Stimulated activated CD8-positive, alpha-beta memory T cell treated with anti-CD3 and anti-CD28 coated beads, Interleukin-7, amount 100 ng/mL, for 4 hours (primary cell): ENCODE data around the gene EXOC6.

ENCODE experiments used
- DNase-seq, 2 donors: peaks; one replicate each; pipeline ENCODE4 v3.0.0-alpha.2; 2020; ENCODE audit warnings: low read depth in 2 of 2

EXOC6 gene

DNA sequence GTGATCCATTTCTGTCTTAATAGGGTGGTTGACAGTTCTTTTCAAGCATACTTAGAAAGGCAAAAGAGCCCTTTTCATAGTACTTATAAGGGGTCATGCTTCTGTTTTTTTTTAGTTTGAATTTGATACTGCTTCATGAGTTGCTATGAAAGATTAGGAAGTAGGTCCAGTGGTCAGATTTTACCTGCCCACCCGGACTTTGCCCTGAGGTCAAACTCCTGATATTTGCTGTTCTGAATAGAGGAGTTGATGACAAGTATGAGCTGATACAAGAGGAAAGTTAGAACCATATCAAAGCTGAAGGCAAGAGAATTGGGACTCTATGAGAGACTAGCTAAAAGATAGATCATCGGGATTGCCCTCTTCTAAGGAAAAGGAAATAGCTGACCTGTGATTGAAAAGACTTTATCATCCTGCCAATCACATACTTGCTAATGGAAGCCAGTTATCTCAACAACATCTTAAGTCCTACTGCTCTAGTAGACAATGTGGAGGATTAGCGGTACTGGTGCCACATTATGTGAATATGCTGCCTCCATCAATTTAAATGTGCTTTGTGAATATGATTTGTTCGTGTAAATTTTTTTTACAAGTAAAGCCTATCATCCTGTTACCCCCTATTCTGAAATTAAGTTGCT lies 174.8 kb downstream of the EXOC6 start:
- DNase-seq: no peak

DNA sequence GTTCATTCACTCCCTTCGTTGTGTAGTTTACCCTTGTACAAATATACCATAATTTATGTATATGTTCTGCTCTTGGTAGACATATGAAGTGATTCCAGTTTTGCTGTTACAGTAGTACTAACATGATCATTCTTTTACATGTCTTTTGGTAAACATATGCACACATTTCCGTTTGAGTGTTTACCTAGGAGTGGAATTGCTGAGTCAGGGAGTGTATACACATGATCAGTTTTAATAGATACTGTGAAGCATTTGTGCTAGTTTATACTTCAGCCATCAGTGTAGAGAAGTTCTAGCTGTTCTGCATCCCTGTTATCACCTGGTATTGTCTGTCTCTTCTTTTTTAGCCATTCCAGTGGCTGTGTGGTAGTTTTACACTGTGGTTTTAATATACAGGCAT lies 177.8 kb downstream of the EXOC6 start:
- DNase-seq: no peak

DNA sequence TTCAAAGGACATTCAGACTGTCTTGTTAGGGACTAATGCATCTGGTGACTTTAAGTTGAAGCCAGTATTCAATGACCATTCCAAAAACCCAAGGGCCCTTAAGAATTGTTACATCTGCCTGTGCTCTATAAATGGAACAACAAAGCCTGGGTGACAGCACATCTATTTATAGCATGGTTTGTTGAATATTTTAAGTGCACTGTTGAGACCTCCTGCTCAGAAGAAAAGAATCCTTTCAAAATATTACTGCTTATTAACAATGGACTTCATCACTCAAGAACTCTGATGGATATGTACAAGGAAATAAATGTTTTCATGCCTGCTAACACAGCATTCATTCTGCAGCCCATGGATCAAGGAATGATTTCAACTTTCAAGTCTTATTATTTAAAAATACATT lies 179.2 kb downstream of the EXOC6 start:
- no peak for DNase-seq

DNA sequence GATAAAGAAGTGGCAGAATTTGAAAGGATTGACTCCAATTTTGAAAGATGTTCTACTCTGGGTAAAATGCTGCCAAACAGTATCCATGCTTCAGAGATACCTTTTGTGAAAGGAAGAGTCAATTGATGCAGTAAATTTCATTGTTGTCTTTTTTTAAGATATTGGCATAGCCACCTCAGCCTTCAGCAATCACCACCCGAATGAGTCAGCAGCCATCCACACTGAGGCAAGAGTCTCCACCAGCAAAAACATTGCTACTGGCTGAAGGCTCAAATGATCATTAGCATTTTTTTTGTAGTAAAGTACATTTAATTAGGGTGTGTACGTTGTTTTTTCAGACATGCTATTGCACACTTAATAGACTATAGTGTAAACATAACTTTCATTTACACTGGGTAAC lies 180.6 kb downstream of the EXOC6 start:
- no peak for DNase-seq

DNA sequence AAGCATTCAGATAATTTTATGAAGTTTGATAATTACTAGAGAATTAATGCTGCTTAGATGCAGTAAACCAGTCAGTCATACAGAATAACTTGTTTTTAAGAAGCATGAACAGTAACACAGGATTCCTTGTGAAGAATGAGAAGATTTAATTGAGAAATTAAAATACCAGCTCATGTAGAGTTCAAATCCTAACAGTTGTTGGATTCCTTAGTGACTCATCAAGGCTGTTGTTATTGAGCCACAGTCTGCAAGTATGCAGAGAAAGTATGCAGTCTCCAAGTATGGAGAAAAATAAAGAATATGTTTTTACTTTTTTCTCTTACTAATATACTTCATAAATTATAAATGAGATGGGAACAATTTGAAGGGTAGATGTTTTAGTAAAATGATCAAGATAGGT lies 182.1 kb downstream of the EXOC6 start:
- no peak for DNase-seq

DNA sequence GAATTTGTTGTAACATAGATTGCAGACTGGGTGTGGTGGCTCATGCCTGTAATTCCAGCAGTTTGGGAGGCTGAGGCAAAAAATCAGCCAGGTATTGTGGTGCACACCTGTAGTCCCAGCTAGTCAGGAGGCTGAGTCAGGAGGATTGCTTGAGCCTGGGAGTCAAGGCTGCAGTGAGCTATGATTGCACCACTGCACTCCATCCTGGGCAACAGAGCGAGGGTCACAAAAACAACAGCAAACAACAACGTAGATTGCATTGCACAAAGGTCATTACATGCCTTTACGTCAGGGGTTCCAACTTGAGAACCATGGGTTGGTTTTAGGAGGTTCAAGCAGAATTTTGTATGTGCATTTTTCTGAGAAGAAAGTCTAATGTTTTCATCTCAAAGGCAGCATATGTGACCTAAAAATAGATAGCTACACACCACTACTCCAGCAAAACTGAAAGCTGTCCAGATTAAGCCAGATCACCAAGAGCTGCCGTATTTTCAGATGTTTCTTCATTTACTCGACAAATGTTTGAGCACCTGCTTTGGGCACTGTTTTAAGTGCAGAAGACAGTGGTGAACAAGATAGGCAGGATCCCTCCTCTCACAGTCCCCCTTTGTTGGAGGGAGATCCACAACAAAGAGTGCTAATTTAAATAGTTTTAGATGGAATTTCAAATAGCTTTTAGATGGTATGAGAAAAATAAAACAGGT lies 183.9 kb downstream of the EXOC6 start:
- DNase-seq: no peak

DNA sequence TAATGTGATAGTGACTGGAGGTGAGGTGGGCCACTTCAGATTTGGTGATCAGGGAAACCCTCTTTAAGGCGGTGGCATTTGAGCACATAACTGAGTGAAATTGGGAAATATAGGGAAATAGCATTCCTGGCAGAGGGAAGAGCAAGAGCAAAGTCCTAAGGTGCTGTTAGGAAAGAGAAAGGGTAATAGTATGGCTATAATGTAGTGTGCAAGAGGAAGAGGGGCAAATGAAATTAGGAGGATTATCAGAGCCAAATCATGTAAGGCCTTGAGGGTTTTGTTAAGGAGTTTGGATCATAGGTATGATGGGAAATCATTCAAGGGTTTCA lies 184.5 kb downstream of the EXOC6 start:
- DNase-seq: no peak

DNA sequence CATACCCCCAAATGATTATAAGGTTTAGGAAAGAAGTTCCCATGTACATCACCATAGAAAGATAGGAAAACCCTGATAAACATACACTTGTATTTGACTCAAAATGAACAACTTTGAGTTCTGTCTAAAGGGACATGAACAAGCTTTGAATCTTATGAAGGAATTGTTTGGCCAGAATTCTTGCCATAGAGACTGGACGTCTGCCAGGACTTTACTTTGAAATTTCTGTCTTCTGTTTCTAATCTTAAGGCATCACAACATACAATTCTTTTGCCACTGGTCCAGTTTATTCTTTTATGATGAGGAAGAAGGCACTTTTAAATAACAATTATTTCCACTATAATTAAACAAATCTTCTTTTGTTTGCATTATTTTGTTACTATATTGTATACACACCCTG lies 186.1 kb downstream of the EXOC6 start:
- DNase-seq: no peak

DNA sequence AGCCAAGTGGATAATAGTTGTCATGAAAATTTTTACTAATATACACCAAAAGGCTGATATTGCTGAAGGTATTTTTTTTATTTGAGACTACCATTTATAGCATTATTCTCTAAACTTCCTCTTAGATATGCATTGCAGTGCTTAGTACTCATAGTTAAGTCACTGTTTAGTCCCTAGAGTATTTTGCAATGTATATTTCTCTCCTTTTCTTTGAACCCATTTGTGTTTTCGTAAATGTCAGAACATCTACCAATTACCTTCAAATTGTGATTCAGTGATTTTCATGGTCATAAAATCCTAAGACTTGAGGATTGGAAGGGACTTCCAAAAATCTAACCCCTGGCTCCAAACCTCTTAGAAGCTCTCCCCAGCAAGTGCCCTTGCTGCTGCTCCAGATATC lies 190.8 kb downstream of the EXOC6 start:
- no peak for DNase-seq

DNA sequence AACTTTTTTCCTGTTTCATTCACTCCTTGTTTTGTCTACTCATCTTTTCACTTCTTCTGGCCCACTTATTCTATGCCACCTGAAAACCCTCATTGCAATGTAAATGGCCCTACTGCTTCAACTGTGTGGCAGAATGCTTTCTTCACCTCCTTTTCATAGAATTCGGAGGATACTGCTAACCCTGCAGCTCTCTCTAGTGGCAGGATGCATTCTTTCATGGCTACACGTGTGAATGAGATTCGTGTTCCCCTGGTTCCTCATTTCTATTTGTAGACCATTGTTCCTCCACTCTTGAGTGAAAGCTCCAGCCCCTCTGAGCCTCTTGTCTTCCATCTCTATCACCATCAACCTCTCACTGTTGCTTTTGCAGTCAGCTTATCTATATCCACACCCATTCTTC lies 191.4 kb downstream of the EXOC6 start:
- no peak for DNase-seq

DNA sequence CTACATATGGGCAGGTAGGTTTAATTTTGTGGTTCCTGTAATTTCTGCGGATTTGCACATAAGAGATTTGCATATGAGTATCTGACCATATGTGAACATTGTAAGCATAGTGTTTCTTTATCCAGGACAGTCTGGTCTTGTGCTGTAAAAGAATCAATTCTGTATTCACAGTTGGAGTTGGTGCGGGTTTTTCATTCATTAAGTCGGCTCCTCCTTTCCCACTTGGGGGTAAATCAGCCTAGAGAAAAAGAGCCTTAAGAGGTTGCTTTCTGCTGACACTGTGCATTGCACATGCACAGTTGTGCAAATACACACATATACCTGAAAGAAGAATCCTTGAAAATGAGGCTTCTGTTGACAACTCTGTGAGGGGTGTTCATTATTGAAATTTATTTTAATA lies 206.2 kb downstream of the EXOC6 start:
- no peak for DNase-seq

DNA sequence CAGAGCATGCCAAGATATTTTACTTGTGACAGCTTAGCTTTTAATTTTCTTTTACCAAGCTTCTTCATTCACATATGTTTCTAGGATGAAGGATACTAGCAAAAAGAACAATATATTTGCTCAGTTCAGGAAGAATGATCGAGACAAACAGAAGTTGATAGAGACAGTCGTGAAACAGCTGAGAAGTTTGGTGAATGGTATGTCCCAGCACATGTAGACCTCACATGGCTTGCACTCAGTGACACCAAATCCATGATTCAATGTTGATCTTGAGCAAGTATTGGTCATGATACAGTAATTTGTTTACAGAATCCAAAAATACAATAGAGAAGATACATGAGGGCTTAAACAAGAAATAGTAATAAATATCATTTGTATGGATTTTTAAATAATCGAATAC lies 209.8 kb downstream of the EXOC6 start:
- no peak for DNase-seq

DNA sequence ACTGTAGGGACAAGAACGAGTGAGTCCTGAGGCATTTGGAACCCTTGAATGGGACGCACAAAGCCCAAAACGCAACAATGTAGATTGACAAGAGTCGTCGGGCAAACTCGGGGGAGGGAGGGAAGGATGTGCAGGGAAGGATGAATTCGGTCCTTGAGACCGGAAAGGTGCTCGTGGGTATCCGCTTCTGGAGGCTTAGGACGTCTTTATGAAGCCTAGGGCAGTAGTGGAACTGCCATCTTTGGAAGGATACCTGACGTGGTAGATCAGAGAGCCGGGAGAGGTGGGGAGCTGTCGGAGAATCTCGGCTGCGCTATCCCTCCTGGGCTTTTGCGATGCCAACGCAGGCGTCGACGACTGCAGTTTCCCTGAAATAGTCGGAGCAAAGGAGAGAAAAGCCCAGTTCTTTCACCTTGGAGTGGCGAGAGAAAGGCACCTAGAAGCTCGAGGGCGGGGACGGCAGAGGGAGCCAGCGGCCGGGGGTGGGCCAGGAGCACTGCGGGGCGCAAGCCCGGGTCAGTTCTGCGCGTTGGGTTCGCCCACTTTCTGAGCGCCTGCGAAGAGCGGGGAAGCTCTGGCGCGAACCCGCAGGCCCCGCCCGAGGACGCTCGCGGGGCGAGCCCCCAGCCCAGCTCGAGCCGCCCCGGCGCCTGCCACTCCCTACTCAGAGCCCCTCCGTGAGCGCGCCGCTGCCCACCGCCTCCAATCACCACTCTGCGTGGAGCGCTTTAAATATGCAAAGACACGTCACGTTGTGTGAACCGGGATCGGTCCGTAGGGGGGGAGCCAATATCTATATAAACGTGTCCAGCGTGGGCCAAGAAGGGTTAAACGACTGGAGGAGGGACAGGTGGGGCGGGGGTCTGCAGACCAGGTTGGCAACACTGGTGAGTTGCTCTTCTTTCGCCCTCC lies 211.9 kb downstream of the EXOC6 start, which contains the start of gene CYP26C1:
Gene CYP26C1 (plus strand): TSS at position 824 of the 912 bp plus-strand sequence. CDS start 466 bp downstream, outside the sequence.
- no peak for DNase-seq

DNA sequence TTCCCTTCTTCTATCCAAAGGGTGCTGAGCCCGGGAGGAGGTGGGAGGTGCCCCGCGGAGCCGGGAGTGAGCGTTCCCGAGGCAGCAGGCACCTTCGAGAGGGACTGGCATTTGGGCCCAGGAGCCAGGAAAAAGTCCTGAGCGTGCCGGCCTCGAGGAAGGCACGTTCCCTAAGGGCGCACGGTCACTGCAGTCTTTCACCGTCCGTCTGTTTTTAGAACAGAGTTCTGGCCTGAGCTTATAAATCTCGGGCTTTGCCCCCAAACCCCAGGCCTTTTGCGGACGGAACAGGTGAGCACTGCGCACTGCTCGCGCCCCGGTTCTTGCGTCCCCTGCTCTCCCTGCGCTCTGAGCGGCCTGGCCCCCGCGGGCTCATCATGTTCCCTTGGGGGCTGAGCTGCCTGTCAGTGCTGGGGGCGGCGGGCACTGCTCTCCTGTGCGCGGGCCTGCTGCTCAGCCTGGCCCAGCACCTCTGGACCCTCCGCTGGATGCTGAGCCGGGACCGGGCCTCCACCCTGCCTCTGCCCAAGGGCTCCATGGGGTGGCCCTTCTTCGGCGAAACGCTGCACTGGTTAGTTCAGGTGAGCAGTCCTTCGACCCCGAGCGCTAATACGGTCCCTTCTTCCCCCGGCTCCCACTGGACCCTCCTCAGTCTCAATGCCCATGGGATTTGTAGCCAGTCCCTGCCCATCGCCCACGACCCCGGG lies 212.7 kb downstream of the EXOC6 start:
- DNase-seq: no peak

DNA sequence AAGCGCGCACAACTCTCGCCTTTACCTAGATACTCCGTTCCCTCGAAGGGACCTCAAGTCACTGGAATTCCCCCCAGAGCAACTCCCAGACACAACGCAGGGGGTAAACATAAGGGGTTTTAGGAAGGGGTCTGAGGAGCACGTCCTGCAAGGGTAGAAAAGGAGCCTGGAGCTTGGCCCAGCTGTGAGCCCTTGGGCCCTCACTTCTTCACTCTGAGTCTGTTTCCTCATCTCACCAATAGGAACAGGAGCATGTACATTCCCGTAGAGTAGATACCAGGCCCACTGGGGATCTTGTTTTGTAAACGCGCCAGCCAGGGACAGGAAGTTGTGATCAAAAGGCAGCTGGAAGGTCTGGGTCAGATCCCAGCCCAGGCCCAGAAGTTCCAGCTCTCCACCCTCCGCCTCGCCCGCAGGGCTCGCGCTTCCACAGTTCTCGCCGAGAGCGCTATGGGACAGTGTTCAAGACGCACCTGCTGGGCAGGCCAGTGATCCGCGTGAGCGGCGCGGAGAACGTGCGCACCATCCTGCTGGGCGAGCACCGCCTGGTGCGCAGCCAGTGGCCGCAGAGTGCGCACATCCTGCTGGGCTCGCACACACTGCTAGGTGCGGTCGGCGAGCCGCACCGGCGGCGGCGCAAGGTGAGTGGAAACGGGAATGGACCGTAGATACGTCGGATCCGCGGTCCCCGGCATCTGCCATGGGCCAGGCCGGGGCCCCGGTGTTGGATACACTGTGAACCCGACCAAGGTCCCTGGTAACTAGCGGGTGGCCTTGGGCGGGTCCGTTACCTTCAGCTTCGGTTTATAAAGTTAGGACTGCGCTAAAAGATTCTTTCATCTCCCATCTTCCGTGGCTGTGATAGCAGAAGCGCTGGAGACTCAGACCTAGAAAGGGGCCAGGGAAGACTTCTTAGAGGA lies 213.5 kb downstream of the EXOC6 start:
- DNase-seq: no peak

DNA sequence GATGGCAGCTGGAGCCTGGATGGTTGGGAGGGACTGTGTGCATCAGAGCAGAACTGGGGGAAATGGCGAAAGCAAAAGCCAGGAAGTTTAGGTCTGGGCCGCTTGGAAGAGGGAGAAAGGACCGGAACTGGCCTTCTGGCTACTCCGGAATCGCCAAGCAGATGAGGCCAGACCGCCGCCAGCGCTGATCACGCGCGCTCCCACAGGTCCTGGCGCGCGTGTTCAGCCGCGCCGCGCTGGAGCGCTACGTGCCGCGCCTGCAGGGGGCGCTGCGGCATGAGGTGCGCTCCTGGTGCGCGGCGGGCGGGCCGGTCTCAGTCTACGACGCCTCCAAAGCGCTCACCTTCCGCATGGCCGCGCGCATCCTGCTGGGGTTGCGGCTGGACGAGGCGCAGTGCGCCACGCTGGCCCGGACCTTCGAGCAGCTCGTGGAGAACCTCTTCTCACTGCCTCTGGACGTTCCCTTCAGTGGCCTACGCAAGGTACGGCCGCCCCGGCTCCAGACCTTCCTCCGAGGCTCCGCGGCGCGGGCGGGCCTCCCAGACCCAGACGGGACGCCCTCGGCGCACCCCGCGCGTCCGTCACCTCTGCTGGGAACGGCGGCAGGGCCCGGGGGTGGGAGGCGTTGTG lies 214.3 kb downstream of the EXOC6 start:
- DNase-seq: peak in 1 of 2 donors; percentile 11

DNA sequence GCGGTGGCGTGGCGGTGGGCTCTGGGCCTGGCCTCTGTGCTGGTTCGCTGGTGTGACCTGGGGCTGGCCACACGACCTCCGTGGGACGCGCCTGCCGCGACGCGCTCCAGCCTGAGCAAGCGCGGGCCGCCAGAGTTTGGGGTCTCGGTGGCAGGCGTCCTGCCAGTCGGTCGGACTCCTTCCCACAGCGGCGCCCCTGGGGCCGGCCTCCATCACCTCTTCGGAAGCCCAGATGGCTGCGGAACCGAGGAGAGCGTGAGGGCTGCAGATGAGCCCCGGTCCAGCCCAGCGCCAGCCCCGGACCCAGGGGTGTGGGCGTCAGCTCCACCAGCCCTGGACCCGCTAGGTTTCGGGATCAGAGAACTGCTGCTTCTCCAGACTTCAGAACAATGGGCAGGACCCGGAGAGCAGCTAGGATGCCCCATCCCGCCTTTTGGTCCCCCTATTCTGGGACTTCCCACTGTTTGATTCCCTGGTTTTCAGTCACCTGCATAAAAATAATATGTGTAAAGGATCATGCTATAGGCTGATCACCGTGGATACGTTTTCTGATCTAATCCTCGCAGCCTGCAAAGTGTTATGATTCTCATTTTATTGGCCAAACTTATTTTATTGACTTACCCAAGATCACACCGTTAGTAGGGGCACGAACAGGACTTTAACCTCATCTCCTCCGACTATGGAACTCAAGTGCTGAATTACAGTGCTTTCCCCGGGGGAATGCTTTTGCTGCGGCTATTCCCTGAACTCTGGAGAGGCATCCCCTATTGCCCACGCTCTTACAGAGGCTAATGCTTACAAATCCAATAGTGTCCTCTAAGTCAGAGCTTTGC lies 215.0 kb downstream of the EXOC6 start:
- DNase-seq: no peak

DNA sequence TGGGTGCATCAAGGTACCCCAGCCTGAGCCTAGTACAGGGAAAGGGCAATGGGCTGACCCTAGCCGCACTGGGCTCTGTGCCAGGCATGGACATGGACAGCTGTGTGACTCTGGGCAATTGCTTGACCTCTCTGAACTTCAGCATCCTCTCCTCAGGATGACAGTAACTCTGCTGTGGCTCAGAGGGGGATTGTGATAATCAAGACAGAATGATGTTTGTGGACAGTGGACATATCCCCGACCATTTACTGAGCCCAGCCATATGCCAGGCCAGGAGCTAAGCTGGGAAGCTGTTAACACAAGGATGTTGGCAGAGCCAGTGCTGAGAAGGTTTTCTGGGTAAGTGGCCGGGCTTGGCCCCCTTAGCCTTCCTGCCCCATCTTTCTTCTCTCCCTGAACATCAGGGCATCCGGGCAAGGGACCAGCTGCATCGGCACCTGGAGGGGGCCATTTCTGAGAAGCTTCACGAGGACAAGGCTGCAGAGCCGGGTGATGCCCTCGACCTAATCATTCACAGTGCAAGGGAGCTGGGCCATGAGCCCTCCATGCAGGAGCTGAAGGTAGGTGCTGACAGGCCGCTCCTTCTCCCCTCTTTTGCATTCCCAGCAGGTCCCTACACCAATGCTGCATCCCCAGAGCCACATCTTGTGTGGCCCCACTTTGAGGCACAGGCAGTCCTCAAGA lies 215.8 kb downstream of the EXOC6 start:
- no peak for DNase-seq
